Stimulated activated CD8-positive, alpha-beta memory T cell treated with anti-CD3 and anti-CD28 coated beads, Interleukin-12 subunit alpha, Interleukin-12 subunit beta, amount 100 ng/mL, for 24 hours (primary cell): Measurements from ENCODE around the gene NHS.

Experiments
- DNase-seq: peaks from one replicate; pipeline ENCODE4 v3.0.0-alpha.2; 2020; ENCODE audit errors: extremely low read depth

The NHS gene

DNA sequence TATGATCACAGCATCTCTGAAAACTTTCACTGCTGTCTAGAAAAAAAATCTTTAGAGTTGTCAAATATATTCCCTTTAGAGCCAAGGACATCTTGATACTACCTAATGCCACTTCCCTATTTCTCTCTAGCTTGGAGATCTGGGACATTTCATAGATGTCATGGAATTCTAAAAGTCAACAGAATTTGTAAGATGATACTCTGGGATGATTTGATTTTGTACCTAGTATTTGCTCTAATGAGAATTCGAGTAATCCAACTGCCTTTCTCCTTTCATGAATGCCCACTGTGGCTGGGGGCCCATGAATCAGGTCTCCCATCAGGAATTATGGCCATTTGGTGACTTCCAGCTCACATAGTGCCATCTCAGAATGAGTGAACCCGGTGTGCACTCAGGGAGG is 73.2 kb downstream of the NHS start:
- DNase-seq = no peak

DNA sequence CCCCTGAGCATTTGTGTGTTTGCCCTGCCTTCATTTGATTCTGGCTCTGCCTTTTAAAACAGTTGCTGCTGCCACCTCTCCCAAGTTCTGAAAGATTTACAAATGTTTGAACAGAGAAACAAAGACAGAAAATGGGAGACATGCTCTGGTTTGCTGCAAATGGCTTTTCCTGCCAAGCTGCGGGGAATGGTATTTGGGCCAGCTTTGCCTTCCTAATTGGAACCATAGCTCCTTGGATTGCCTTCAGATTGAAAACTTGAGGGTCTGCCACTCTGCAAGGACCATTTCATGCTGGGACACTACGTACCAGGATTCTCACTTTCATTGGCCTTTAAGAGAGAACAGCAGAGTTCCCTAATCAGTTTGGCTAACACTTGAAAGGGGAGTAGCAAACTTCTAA is 74.9 kb downstream of the NHS start:
- no peak for DNase-seq

DNA sequence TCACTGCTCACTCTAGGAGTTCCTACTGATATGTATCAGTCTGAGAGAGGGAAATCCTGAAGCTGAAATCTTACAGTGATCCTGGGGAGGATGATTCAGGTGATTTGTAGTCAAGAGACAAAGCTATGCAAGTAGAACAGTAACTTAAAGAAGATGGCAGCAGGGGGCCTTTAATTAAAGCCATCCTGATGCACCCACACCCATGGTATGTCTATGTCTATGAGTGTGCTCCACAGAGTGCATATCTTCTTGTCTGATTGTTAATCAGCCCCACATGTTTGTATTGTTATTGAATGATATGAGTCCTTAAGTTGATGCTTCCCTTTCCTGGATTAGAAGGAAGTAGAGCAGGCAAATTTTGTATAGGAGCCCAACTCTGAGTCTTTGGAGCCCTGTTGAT is 78.8 kb downstream of the NHS start:
- DNase-seq = no peak

DNA sequence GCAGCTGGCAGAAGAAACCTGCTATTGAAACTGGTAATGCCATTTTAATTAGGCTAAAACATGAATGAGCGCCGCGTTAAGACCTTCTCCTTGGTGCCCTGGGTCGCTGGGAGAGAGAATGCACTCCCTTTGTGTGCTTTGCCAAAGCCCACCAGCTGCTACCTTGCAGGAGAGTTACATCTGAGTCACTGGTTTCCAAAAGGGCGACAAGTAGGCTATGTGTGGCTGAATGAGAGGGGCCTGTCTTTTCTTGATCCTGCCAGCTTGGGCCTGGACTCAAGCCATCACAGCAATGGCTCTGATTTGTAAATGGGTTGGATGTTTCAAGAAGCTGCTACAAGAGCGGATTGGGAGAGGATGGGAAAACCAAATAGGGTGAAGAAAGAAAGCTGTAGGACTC is 81.5 kb downstream of the NHS start:
- DNase-seq = no peak

DNA sequence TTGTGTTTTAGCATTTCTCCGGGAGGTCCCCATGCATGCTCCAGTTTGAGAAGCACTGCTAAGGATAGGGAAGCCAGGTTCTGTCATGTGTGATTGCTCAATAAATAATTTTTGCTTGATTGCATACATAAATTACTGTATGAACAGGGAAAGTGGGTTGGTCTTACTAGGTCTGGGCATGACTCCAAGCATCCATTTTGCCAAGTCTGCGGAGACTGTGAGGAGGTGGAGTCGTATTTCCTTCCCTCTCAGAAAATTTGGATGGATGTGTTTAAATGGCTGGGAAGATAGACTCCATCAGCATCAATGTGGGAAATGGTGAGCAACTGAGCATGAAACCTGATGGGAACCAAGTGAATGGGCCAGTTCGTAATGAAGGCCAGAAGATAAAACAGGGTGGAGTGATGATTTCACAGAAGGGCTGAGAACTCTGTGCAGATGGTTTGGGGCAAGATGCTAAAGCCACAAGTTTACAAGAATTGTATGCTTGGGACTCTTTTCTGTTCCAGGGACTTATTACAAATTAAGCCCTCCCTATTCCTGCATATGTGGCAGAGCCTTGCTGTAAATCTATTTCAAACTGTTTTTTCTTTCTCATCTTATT is 84.1 kb downstream of the NHS start:
- DNase-seq = no peak

DNA sequence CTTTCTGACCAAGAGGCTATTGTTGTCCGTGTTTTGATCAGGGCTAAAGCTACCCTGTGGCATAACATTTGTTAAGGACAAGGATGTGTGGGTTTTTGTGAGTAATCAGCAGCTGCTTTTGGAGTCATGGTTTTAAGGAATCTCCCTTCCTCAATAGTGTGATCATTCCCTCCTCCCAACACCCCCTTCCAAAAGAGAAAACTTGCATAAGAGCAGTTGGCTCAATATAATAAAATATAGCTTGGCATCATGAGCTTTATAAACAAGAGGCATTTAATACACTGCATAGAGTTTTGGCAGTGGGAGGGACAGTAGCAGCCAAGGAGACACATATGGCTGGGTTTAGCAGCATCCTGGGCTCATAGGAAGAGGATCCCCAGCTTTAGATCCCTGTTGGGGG is 84.7 kb downstream of the NHS start:
- no peak for DNase-seq

DNA sequence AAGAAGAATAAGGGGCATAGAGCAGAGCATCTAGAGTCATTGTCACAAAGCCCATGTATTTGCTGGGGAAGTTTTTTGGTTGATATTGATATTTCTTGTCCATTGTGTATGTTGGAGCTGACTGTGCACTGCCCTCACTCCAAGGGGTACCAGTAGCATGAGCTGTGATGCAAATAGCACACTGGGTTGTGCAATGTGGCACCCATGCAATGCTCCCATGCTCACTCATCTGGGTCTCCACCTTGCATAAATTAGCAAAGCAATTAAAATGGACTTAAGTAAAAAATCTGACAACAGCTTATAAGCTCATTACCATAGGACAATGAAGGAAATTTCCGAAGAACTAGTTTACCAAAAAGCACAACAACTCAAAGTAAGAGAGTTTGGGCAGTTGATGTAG is 87.9 kb downstream of the NHS start:
- DNase-seq = no peak

DNA sequence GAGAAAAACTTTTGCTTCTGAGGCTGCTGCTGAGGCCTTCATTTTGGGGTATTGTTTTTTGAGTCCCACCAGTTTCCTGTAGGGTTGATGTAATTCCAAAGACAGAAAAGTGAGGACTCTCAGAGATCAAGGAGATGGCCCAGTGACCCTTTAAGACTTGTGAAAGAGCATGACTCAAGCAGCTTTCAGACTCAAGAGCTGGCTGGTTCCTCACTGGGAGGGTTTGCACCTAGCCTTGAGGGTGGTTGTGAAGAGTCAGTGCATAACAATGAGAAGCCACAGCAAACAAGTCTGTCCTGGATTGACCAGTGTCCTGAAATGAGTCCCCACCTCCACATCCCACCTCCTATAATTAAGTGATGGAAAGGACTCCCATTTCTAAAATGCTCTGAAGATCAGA is 89.2 kb downstream of the NHS start:
- no peak for DNase-seq

DNA sequence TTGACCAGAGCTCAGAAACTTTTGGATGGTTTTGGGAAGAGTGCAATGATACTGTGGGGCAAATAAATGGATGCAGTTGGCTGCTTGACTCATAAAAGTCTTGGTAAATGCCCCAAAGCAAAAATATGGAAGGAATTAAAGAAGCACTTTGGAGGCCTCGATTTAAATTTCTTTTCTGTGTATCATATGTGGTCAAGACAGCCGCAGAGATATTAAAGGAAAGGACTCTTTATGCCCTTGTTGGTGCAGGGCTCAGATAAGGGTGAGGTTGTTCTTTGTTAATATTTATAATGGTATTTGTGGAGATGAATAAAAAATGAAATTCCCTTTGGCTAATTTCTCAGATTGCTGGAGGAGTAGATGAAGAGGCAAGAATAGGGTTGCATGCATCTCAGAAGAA is 90.2 kb downstream of the NHS start:
- DNase-seq = no peak

DNA sequence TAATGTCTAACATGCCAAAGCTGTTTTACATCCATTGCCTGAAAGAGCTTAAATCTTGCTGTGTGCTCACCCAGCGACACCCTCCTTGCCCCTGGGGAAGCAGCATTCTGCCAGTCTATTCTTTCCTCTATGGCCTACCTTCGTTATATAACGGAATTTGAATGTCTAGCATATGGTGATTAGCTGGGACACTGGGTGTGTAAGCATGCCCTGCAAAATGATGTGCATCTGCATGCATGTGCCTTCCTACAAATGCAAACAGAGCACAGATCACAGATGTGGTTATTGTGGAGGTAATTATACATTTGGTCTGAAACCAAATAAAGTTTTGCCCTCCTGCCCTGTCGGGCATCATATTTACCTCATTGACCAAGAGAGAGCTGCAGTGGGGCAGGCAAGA is 90.8 kb downstream of the NHS start:
- DNase-seq = no peak

DNA sequence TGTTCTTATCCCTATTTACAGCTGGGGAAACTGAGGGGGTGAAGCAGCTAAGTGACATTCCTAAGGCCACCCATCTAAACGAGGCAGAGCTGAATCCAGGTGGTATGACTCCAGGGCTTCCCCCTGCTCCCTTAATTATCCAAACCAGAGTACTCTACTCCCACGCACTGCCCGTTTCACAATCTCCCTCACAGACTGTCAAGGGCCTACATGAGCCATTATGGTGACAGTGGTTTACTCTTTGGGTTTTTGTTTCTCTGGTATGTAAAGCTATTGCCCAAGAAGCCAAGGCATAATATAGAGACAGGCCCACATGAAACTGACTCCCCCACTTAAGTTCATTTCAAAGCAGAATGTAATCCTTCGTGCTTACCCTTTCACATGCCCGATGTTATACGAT is 95.1 kb downstream of the NHS start:
- no peak for DNase-seq

DNA sequence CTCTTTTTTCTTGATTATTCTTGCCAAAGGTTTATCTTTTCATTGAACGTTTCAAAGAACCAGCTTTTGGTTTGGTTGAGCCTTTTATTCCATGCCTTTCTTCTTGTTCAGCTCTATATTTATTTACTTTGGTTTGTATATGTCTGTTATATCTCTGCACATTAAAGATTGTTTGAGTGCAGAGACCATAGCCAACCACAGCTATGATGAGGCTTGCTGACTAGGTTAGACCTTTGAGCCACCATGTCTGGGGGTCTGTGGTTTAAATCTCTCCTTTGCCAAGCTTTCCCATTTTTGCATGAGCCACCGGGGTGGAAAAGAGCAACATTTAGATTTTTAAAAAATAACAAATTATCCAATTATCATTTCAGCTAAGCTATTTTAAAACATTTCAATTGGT is 96.1 kb downstream of the NHS start:
- DNase-seq = no peak

DNA sequence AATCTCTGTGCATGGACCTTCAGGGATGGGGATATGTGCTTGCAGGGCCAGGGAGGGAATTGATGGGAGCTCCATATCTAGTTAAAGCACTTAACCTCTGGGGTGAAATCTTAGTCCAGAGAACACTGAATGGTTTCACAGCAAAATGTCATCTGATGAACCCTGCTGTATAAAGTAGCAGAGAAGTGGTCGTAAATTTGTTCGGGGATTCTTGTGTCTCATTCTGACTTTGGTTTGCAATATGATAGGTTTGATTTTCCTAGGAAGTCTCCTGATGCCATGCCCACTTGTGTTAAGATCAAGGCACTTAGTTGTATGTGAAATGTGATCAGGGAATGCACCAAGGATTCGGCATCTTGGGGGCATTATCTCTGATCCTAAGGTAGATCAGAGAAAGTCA is 96.9 kb downstream of the NHS start:
- no peak for DNase-seq

DNA sequence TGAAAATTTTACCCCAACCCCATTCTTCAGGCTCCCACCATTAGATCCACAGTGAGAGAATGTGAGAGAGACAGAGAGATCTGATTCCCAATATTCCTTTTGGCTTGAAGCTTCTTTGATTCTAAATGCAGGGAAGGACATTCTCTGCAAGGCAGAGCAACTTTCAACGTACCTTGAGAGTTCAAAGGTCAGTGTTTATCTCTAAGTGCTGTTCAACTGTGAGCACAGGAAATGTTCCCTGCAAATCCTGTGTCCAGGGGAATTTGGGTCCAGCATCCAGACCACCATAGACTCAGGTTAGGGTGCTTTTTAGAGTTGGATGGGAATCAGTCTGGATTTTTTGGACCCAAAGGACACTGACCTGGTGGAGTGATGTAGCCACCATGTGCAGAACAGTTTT is 97.4 kb downstream of the NHS start:
- DNase-seq = no peak

DNA sequence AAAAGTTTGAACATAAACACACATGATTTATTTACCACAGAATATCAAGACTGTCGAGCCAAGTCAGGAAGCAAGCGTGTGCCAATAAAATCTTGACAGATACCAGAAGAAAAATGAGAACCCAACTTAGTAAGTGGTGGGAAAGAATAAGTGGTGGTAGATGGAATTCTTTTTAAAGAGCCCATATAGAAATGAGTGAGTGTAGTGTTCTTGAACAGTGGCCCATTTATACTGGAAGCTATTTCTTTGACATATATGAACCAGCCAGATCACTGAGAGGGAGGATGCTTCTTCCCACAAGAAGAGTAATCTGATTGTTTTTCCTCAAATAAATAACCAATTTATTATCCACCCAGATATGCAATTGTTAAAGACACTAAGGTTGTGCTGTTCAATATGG is 98.0 kb downstream of the NHS start:
- no peak for DNase-seq

DNA sequence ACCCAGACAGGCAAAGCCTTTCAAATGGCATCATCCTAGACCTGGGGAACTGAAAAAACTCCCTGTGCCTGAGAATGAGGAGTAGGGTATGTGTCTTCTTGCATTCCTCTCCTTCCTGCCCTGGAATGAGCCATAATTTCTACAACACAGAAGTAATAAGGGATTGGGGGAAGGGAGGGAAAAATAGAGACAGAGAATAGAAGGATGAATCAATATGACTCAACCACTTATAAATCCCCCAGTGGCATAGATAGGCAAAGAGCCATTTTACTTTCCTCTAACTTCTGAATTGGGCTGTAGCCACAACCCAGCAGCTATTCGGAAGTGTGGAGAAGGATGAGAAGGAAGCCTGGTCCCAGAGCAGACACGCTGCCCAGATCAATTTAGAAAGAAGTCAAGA is 99.9 kb downstream of the NHS start:
- no peak for DNase-seq

DNA sequence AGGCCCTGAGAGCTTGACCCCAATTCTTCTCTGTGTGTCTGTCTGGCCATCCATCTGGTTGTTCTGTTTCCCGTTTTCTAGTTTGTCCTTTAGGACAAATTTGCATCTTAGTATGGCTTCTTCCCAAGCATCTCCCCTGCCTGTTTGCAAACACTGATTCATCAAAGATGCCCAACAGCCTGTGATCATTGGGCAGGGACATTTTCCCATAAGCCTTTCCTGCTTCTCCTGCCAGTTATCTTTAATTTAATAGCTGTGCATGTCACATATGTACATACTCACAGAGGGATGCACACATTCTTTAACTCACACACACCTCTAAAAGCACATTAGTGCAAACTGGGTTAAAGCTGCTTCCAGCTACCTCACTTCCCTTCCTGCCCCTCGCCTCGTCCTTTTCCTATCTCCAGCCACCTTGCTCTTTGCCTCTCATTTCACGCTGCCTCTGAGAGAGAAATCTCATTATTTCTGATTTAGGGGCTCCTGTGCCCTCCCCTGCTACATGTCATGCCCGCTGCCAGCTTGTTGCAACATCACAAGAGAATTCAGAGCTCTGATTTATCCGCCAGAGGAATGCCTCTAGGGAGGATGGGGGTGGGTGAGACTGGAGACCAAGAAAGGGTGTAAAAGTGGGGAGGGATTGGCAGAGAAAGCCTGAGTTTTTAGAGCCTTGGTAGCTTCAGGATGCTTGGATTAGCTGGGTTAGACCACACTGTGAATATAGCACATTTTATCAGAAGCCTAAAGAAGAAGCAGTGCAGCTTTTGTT is 100.6 kb downstream of the NHS start:
- DNase-seq = no peak

DNA sequence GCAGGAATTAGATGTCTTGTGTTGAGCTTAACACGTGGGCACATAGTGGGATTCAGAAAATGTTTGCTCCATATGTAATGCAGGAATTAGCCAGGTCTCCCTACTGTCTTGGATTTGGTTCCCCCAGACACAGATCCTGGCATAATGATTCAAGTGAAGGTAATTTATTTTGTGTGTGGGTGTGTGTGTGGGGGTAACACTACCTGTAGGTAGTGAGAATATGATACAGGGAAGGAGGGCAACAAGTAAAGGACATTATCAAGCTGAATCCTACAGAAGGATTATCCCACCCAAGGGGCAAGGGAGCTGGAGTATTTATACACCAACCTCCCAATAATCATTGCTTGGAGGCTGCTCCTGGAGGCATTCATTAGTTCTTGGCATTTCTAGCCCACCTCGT is 101.4 kb downstream of the NHS start:
- DNase-seq = no peak

DNA sequence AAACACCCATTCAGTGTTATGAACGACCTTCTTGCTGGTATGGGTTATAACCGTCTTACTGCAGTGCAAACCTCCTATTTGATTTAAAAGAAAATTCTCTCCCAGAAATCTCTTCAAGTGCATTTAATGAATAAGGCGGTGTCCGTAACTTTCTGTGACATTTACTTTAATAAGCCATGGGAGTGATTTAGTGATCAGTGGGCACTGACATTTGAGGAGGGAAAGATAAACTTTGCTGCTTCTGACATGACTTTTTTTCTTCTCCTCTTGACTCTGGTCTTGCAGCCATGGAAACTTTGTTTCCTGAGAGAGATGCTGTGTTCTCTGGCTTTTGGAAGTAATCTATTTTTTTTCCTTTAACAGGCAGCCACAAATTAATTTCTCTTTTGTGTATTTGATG is 106.1 kb downstream of the NHS start:
- DNase-seq = no peak

DNA sequence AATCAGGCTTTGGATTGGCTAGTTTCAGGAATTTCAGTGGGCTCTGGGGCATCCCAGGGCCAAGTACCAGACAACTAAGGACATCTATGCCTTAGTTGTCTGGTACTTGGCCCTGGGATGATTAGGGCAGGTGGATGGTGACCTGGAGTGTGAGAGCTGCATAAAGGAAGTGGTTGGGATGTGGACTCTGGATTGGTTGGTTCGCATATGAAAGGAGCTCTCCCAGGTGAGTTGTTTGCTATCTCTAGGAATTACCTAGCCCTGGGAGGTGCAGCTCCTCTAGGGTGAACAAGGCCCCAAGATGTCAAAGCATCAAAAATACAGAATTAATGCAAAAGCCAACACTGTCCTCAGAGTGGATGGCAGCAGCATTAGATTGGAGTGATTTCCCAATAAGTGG is 109.6 kb downstream of the NHS start:
- DNase-seq = no peak

DNA sequence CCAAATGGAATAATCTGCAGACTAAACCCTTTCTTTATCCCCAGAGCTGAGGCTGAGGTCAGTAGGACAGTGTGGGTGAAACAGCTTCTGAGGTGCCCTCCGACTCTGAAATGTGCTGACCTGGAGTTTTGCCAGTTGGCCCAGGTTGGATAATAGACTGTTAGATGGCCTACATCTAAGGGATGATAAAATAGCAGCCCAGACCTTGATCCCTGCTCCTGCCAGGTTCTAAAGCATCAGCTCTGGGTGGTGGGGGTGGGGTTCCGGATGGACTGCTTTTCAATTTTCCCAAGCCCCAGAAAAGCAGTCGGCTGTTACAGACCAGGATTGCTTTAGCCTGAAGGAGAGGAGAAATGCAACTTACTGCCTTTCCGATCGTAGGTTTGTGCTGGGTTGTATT is 110.4 kb downstream of the NHS start:
- no peak for DNase-seq

DNA sequence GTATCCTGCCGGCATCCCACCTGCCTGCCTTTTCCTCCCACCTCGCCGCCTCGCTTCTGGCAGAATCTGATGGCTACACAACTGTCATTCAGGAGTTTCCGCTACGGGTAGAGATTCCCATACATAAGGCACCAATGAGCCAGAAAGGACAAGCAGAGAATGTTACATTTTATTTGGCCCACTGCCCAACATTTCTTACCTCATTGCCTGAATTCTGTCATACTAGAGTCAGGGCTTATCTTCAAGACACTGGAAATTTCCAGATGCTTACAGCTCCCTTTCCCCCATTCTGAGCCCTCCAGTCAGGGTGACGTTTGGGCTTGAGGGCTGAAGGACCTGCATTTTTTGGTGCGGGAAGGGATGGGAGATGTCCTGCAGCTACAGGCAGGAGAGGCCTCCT is 113.0 kb downstream of the NHS start:
- DNase-seq = no peak

DNA sequence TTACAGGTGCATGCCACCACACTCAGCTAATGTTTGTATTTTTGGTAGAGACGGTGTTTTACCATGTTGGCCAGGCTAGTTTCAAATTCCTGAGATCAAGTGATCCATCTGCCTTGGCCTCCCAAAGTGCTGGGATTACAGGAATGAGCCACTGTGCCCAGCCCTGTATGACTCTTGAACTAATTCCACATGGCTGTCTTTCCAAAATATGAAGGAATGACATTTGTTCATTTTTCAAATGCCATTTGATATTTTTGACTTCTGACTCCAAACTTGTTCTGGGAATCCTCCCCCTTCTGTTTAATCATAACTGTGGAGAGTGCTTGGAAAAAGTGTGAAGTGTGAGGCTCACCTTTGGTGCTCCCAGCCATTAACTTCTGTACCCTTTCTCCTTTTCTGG is 119.2 kb downstream of the NHS start:
- no peak for DNase-seq

DNA sequence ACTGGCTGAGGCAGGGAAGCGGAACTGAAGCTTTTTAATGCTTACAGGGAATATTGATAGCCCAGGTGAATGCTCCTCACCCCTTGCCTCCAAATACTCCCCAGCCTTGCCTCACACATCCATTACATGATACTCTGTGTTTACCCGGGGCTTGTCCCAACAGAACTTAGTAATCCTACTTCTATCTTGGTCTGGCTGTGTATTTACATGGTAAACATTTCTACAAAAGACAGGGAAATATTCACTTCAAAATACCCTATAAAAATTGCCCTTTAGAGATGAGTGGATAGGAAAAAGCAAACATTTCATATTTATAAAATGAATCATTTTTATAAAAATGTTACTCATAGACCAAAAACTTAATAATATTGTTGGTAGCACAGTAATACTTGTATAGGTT is 120.1 kb downstream of the NHS start:
- DNase-seq = no peak
